Astrocyte (in vitro differentiated cells and primary cell): ENCODE data around the gene DGKH.

Source experiments
- EZH2 ChIP-seq: IDR thresholded peaks from 2 replicates; pipeline ENCODE4 v1.6.1; 2012; ENCODE audit warnings: mild to moderate bottlenecking, low read length, inconsistent platforms; ENCODE audit not compliant: insufficient read depth
- TF ChIP-seq, protein P1 (sequence below): IDR thresholded peaks from 2 replicates; pipeline ENCODE4 v1.5.1; 2011; ENCODE audit warnings: low read depth, mild to moderate bottlenecking, inconsistent platforms, low read length, moderate library complexity; ENCODE audit not compliant: insufficient read depth

DNA sequence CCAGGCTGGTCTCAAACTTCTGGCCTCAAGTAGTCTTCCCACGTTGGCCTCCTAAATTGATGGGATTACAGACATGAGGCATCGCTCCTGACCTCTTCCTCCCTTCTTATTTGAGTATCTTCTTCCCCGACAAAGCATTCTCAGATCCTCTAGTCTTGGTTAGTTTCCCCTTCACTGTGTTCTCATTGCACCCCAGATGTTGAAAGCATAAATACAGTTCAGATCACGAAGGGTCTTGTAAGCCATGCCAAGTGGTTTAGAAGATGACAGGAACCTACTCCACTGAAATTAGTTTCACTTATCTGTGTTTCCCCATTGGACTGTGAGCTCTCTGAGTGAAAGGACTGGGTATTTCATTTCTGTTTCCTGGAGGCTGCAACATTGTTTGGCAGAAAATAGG is 100.7 kb downstream of the DGKH start:
- TF ChIP-seq, protein P1, sequence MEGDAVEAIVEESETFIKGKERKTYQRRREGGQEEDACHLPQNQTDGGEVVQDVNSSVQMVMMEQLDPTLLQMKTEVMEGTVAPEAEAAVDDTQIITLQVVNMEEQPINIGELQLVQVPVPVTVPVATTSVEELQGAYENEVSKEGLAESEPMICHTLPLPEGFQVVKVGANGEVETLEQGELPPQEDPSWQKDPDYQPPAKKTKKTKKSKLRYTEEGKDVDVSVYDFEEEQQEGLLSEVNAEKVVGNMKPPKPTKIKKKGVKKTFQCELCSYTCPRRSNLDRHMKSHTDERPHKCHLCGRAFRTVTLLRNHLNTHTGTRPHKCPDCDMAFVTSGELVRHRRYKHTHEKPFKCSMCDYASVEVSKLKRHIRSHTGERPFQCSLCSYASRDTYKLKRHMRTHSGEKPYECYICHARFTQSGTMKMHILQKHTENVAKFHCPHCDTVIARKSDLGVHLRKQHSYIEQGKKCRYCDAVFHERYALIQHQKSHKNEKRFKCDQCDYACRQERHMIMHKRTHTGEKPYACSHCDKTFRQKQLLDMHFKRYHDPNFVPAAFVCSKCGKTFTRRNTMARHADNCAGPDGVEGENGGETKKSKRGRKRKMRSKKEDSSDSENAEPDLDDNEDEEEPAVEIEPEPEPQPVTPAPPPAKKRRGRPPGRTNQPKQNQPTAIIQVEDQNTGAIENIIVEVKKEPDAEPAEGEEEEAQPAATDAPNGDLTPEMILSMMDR, result no peak
- no peak for TF ChIP-seq EZH2
